NB4 (cell line): ENCODE results near the gene ARHGAP20.

ENCODE experiments used
- DNase-seq: peaks from one replicate; pipeline ENCODE4 v3.0.0; 2010; ENCODE audit warnings: low read depth
- H3K4me3 ChIP-seq: one replicate; pipeline ENCODE4 v1.5.1; 2011; ENCODE audit warnings: mild to moderate bottlenecking, low read depth, low read length, moderate library complexity
- CTCF ChIP-seq: IDR thresholded peaks from one replicate; pipeline ENCODE4 v1.5.1; 2012; ENCODE audit warnings: low read depth, low read length
- MAX ChIP-seq: IDR thresholded peaks from 2 replicates; pipeline ENCODE4 v1.6.1; 2011; ENCODE audit warnings: low read depth, low read length
- MYC ChIP-seq: IDR thresholded peaks from 2 replicates; pipeline ENCODE4 v1.6.1; 2011; ENCODE audit warnings: low read depth, low read length
- POLR2A ChIP-seq: IDR thresholded peaks from 2 replicates; pipeline ENCODE4 v1.6.1; 2011; ENCODE audit warnings: mild to moderate bottlenecking; ENCODE audit not compliant: insufficient read length; ENCODE audit errors: extremely low read depth

Gene ARHGAP20

GRCh38 chr11:110582728-110583432, 129.4 kb downstream of the ARHGAP20 start:
- TF ChIP-seq MAX = no peak
- no peak for TF ChIP-seq CTCF
- no peak for TF ChIP-seq MYC
- no peak for TF ChIP-seq POLR2A
- no peak for DNase-seq
- no peak overlapping the region for H3K4me3 ChIP-seq

GRCh38 chr11:110580571-110580970, 131.7 kb downstream of the ARHGAP20 start:
- H3K4me3 ChIP-seq = no peak overlapping the region
- TF ChIP-seq MYC = no peak
- TF ChIP-seq CTCF = no peak
- no peak for TF ChIP-seq MAX
- TF ChIP-seq POLR2A = no peak
- no peak for DNase-seq

GRCh38 chr11:110573411-110573810, 138.8 kb downstream of the ARHGAP20 start:
- TF ChIP-seq MAX (no peak), MYC (no peak), POLR2A (no peak)
- H3K4me3 ChIP-seq = no peak overlapping the region
- no peak for DNase-seq

- TF ChIP-seq MAX (no peak), MYC (no peak), CTCF (no peak)
- no peak for DNase-seq
- no peak overlapping the region for H3K4me3 ChIP-seq
Measured at GRCh38 chr11:110571081-110571720, 141.0 kb downstream of the ARHGAP20 start.

- DNase-seq = no peak
- no peak for TF ChIP-seq POLR2A
- no peak for TF ChIP-seq CTCF
- no peak for TF ChIP-seq MAX
- TF ChIP-seq MYC = no peak
- H3K4me3 ChIP-seq = no peak overlapping the region
Measured at GRCh38 chr11:110566577-110566976, 145.7 kb downstream of the ARHGAP20 start.
